Mesothelial cell of epicardium (in vitro differentiated cells): Measurements from ENCODE around the gene CA5A. TPM values are rescaled to one million over a fixed set of nuclear protein-coding genes. Genes with fewer than 3 reads are reported as not detected.

Experiments used
- DNase-seq, 2 experiments: peaks; one replicate each; pipeline ENCODE4 v3.0.0; 2021; ENCODE audit warnings: low spot score in 2 of 2; ENCODE audit not compliant: unreplicated experiment in 2 of 2
- H3K27ac Mint-ChIP-seq: 2 replicates; pipeline ENCODE4 v1.8.0; 2021; ENCODE audit warnings: mixed read lengths
- H3K27me3 Mint-ChIP-seq: 2 replicates; pipeline ENCODE4 v1.8.0; 2021; ENCODE audit warnings: low read depth, mixed read lengths
- H3K36me3 Mint-ChIP-seq: 2 replicates; pipeline ENCODE4 v1.8.0; 2021; ENCODE audit warnings: mixed read lengths
- H3K4me1 Mint-ChIP-seq: 2 replicates; pipeline ENCODE4 v1.8.0; 2021; ENCODE audit warnings: mixed read lengths
- H3K4me3 Mint-ChIP-seq: 2 replicates; pipeline ENCODE4 v1.8.0; 2021; ENCODE audit warnings: mild to moderate bottlenecking, moderate library complexity, mixed read lengths
- H3K9me3 Mint-ChIP-seq: 2 replicates; pipeline ENCODE4 v1.8.0; 2021; ENCODE audit warnings: mixed read lengths
- CTCF ChIP-seq: fragments of 200-600 bp; sonication (generic); IDR thresholded peaks from one replicate; pipeline ENCODE4 v1.5.0; 2021; ENCODE audit warnings: antibody characterized with exemption; ENCODE audit not compliant: unreplicated experiment
- total RNA-seq: library from RNA; stranded (reverse); gene quantifications from 3 replicates; pipeline ENCODE4 v1.2.1, GENCODE V29; 2021

Gene CA5A
- total RNA-seq, 1 donor from 2014 or later, result not detected

GRCh38 chr16:87955302-87956097, 19.2 kb upstream of the CA5A start:
- Mint-ChIP-seq H3K27me3 (no peaks in the 10 kb centered on the region), H3K27ac (peak overlapping the region; percentile 97), H3K9me3 (no peaks in the 10 kb centered on the region), H3K4me3 (no peak overlapping the region), H3K36me3 (peaks cover 6% of the 10 kb centered on the region), H3K4me1 (peaks cover 65% of the 10 kb centered on the region)
- TF ChIP-seq CTCF, result no peak
- DNase-seq, result no peak

- H3K27me3 Mint-ChIP-seq, result no peaks in the 10 kb centered on the region
- peaks cover 6% of the 10 kb centered on the region for H3K36me3 Mint-ChIP-seq
- DNase-seq, result no peak
- no peak overlapping the region for H3K4me3 Mint-ChIP-seq
- peak overlapping the region; percentile 97 for H3K27ac Mint-ChIP-seq
- TF ChIP-seq CTCF, result no peak
- no peaks in the 10 kb centered on the region for H3K9me3 Mint-ChIP-seq
- peaks cover 64% of the 10 kb centered on the region for H3K4me1 Mint-ChIP-seq
Measured at GRCh38 chr16:87954826-87955225, 18.5 kb upstream of the CA5A start.

GRCh38 chr16:87954361-87954760, 18.0 kb upstream of the CA5A start:
- Mint-ChIP-seq H3K4me1 (peaks cover 60% of the 10 kb centered on the region), H3K9me3 (no peaks in the 10 kb centered on the region), H3K4me3 (peak overlapping the region; percentile 75), H3K27ac (peak overlapping the region; percentile 88), H3K27me3 (no peaks in the 10 kb centered on the region), H3K36me3 (peaks cover 6% of the 10 kb centered on the region)
- no peak for DNase-seq
- TF ChIP-seq CTCF, result no peak

- no peak for DNase-seq
- H3K9me3 Mint-ChIP-seq, result no peaks in the 10 kb centered on the region
- no peaks in the 10 kb centered on the region for H3K27me3 Mint-ChIP-seq
- H3K4me3 Mint-ChIP-seq, result peak overlapping the region; percentile 75
- peak overlapping the region; percentile 88 for H3K27ac Mint-ChIP-seq
- H3K36me3 Mint-ChIP-seq, result peaks cover 6% of the 10 kb centered on the region
- no peak for TF ChIP-seq CTCF
- H3K4me1 Mint-ChIP-seq, result peaks cover 53% of the 10 kb centered on the region
Measured at GRCh38 chr16:87953308-87954215, 17.2 kb upstream of the CA5A start.

- peaks cover 48% of the 10 kb centered on the region for H3K4me1 Mint-ChIP-seq
- DNase-seq, result no peak
- H3K36me3 Mint-ChIP-seq, result peaks cover 6% of the 10 kb centered on the region
- H3K4me3 Mint-ChIP-seq, result peak overlapping the region; percentile 75
- no peak for TF ChIP-seq CTCF
- H3K9me3 Mint-ChIP-seq, result no peaks in the 10 kb centered on the region
- peak overlapping the region; percentile 59 for H3K27ac Mint-ChIP-seq
- no peaks in the 10 kb centered on the region for H3K27me3 Mint-ChIP-seq
Measured at GRCh38 chr16:87952751-87953150, 16.4 kb upstream of the CA5A start.
